Cardiac fibroblast (primary cell): ENCODE measurements around the gene AATK.

Experiments used
- DNase-seq, 2 donors: peaks; one replicate each; pipeline versions ENCODE4 v3.0.0 to v3.0.0-alpha.2; 2010; ENCODE audit warnings: low read depth in 2 of 2
- H3K4me3 ChIP-seq, 2 donors: replicated peaks in 1 of 2; 1 replicate in 1 of 2; 2 replicates in 1 of 2; pipeline ENCODE4 v1.5.1; 2011; ENCODE audit warnings: low read depth in 2 of 2, low read length in 2 of 2, mild to moderate bottlenecking in 2 of 2, moderate library complexity in 1 of 2
- TF ChIP-seq, protein P1 (sequence below): IDR thresholded peaks from one replicate; pipeline ENCODE4 v1.5.1; 2011; ENCODE audit warnings: low read depth, mild to moderate bottlenecking, low read length, inconsistent platforms

AATK gene

DNA sequence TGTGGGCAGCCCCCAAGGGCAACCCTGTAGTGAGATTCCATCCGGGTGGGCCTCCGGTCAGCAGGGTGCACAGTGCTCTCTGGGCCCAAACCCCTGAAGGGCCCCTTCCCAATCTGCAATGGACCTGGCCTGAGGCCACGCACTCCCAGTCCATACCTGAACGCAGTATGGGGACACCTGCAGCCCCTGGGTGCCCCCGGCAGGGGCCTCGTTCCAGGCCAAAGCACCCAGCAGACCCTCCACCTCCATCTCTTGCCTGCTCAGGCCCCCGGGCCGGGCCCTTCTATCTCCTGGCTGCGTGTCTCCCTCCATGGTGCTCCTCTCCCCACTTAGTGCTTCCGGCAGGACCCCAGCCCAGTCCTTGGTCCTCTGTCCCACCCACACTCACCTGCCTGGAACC lies 17.3 kb upstream of the AATK start:
- no peak overlapping the region for H3K4me3 ChIP-seq
- TF ChIP-seq, protein P1, sequence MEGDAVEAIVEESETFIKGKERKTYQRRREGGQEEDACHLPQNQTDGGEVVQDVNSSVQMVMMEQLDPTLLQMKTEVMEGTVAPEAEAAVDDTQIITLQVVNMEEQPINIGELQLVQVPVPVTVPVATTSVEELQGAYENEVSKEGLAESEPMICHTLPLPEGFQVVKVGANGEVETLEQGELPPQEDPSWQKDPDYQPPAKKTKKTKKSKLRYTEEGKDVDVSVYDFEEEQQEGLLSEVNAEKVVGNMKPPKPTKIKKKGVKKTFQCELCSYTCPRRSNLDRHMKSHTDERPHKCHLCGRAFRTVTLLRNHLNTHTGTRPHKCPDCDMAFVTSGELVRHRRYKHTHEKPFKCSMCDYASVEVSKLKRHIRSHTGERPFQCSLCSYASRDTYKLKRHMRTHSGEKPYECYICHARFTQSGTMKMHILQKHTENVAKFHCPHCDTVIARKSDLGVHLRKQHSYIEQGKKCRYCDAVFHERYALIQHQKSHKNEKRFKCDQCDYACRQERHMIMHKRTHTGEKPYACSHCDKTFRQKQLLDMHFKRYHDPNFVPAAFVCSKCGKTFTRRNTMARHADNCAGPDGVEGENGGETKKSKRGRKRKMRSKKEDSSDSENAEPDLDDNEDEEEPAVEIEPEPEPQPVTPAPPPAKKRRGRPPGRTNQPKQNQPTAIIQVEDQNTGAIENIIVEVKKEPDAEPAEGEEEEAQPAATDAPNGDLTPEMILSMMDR = no peak
- no peak for DNase-seq

DNA sequence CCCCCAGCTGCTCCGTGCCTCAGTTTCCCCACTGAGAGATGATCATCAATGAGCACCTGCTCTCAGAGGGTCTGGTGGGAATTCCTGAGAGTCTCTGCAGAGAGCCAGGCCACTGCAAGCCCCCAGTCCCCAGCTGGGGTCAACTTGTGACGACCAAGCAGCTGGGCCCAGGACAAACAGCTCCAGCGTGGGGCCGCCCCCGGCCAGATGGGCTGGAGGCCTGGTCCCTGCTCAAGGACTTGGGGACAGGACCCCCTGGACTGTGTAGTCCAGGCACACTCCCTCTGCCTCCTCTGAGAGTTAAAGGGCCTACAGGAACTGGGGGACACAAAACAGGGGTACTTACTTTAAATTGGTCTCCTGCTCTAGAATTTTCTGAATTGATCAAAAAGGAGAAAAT lies 16.6 kb upstream of the AATK start:
- TF ChIP-seq, protein P1 = no peak
- DNase-seq = no peak
- no peak overlapping the region for H3K4me3 ChIP-seq

DNA sequence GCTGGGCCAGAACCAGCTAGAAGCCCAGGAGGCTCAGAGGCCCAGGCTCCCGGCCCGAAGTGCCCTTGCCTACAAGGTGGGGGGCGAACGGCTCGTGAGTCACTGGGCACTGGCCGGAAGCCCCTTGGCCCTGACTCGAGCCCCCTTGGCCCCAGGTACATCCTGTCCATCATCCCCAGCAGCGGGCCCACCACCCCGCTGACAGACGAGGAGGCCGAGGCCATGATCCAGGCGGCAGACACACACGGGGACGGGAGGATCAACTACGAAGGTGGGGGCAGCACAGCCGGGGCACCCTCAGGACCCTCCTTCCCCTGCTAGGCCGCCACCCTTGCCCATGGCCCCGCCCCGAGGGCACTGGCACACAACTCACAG lies 15.8 kb upstream of the AATK start:
- no peak for DNase-seq
- TF ChIP-seq, protein P1 = no peak
- H3K4me3 ChIP-seq = no peak overlapping the region

- DNase-seq = no peak
- TF ChIP-seq, protein P1 = no peak
- H3K4me3 ChIP-seq = no peak overlapping the region
Measured at GRCh38 chr17:81180836-81181810, 15.1 kb upstream of the AATK start.

DNA sequence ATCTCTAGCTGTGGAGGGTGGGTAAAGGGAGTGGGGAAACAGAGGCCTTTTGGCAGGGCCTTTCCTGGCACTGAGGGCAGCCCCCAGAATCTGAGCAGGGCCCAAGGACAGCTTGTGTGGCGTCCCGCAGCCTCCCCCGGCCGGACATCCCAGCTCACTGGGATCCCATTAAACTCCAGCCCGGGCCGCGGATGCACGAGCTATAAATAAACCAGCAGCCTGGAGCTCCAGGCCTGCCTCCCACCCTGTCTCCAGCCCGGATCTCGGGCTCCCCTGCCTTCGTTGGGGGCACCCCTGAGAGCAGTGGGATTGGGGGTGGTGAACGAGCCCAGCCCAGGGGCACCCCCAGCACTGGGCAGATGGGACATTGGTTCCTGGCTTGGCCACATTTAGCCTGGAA lies 13.8 kb upstream of the AATK start:
- H3K4me3 ChIP-seq = no peak overlapping the region
- TF ChIP-seq, protein P1 = no peak
- no peak for DNase-seq

GRCh38 chr17:81179220-81179619 lies 13.2 kb upstream of the AATK start:
- TF ChIP-seq, protein P1 = no peak
- DNase-seq = no peak

More at GRCh38 chr17:81179220-81179619, 13.2 kb upstream of the AATK start:
- H3K4me3 ChIP-seq = no peak overlapping the region
